HG02852 (cell line): ENCODE data around the gene PDE4D.
"Not testable (repeated sequence)": the region's sequence is repeated elsewhere in the genome, so short reads cannot be mapped to it uniquely, and the experiment has no call there.

ENCODE experiments used
- ATAC-seq: cut with Tn5 transposase; IDR thresholded peaks from one replicate; pipeline ENCODE4 v1.9.1; 2021; ENCODE audit warnings: mild to moderate bottlenecking, moderate library complexity; ENCODE audit not compliant: unreplicated experiment

Gene PDE4D

DNA sequence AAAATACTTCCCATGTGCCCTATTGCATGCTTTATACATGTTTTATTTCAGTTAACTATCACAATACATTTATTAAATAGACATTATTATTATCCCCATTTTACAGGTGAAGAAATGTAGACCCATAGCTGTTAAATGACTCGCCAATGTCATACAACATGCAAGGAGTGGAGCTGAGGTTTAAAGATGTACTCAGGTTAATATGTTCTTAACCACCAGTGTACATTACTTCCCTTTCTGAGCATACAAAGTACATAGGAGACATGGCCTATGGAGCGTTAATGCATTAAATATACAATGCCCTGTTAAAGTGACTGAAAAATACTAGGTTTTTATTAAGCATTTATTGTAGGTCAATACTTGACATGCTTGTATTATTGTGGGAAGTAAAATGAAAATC is 407.0 kb downstream of the PDE4D start:
- ATAC-seq = no peak

DNA sequence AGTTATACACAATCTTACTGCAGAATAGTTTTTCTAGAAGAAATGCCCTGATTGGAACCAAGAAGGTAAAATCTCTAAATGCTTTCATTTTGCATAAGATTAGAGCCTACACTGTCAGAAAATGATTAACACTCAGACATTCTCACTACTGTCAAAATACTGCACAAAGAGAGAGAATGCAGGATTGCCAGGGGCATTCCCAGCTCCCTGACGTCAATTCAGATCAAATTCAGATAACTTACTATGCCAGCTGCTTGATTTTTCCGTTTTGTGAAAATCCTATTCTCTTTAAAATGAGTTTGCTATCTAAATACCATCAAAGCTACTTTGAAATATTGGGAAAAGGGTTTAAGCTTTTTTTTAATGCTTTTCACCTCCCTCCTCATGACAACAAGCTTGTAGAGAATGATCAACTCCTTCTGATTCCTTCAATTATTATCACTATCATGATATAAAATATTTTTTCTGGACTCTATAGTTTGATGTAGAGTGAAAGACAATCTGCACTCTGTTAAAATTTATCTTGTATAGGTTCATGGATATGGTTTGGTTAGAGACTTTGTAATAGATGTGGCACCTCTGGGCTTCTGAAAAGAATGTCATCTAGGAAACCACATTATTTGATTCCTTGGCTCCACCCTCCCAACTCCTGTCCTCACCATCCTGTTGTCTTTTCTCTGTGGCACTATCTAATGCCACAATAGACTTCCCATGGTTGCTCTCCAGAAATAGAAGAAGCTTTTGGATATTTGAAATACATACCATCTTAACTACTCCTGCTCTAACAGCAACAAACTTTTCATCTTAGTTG is 407.7 kb downstream of the PDE4D start:
- no peak for ATAC-seq

DNA sequence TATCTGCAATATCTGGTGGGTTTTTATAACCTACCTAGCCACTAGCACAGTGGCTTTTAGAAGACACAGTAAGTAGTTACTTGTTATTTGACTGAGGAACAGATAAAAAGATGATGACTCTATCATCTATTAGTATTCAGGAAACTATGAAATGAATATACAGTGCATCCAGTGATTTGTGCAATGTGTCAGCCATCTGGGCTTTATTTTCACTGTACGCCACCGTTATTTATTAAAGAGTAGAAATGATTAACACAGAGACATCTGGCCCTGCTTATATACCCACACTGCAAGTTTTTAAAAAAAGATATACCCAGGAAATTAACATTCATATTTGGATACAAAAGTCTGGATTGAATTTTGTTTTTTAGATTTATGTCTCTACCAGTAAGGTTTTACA is 408.4 kb downstream of the PDE4D start:
- no peak for ATAC-seq

- no peak for ATAC-seq
Measured at GRCh38 chr5:59484618-59485017, 408.9 kb downstream of the PDE4D start.

- no peak for ATAC-seq
Measured at GRCh38 chr5:59483971-59484472, 409.5 kb downstream of the PDE4D start.

DNA sequence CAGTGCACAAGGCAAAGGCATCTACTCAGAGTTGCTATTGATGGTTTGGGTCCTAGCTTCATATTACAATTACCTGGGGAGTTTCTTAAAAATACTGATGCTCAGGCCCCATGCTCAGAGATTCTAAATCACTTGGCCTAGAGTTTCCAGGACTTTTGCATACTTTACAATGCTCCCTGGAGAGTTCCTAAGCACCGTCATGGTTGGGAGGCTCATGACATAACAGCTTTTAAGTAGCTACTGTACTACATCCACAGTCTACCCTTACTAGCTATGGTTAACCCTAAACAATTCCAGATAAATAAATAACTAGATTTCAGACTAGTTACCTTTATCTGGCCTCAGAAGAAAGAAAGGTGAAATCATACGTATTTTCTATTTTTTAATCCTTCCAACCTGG is 414.4 kb downstream of the PDE4D start:
- ATAC-seq = no peak

GRCh38 chr5:59474324-59474723 is 419.2 kb downstream of the PDE4D start:
- ATAC-seq = no peak

DNA sequence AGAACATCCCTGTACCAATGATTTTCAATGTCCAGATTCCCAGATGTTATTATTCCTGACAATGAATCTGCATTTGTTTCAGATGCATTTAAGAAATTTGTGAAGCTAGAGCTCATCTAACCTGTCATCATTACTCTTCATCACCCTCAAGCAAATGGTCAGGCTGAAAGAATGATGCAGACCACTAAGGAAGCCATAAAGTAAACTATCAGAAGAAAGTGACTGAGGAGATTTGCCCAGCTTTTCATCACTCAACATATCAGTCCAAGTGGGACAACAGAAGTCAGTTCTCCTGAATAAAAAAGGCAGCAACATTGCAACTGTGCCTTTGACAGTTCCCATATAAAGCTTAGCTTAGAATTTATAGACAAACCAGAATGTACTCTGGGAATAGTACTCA is 419.9 kb downstream of the PDE4D start:
- ATAC-seq = no peak

GRCh38 chr5:59471463-59471862 is 422.1 kb downstream of the PDE4D start:
- ATAC-seq = no peak

DNA sequence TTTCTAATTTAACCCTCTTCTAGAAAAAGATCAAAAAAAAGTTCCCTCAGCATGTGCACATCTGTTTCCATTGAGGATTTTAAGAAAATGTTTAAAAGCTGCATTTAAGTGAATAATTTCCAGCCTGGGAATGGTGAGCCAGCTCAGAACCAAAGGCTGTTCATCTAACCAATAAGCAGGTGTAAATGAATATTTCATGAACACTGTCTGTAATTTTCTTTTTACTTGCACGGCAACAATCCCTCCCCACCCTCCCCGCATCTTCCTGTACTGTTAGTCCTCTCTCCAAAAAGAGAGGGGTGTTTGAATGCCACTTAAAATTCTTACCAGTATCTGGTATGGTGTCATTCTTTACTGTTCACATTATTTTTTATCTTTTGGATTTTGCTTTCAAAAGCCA is 425.6 kb downstream of the PDE4D start:
- ATAC-seq = no peak

DNA sequence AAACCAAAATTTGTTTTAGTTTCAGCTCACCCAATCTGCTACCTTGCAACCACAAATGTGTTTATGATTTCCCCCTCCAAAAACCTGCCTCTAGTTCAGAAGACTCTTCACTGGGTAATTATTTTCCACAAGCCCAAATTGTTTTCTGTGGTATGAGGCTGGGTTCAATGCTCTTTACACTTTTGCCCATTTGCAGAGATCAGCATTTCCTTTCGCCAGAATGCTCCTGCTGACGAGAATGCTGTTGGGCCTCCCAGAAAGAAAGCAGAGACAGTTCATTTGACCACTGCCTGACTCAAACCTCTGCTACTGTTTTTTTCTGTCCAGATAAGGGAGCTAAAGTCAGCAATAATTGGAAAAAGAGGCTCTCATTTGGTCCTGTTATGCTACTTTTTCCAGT is 427.3 kb downstream of the PDE4D start:
- ATAC-seq = no peak

DNA sequence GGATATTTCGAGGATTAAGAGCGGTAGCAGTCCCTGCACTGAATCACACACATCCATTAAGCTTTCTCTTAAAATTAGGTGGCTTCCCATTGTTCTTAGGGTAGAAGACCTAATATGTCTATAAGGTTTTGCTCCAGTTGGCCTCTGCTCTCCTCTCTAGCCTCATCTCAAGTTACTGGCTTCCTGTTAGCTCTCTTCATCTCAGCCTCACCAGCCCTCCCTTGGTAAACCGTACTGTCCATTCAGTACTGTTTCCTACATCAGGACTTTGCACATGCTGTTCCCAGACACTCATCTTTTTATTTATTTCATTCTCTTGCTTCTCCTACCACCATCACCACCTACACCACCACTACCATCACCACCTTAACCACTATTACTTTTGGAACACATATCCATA is 428.6 kb downstream of the PDE4D start:
- no peak for ATAC-seq

- not testable (repeated sequence) for ATAC-seq
Measured at GRCh38 chr5:59463618-59464166, 429.8 kb downstream of the PDE4D start.

DNA sequence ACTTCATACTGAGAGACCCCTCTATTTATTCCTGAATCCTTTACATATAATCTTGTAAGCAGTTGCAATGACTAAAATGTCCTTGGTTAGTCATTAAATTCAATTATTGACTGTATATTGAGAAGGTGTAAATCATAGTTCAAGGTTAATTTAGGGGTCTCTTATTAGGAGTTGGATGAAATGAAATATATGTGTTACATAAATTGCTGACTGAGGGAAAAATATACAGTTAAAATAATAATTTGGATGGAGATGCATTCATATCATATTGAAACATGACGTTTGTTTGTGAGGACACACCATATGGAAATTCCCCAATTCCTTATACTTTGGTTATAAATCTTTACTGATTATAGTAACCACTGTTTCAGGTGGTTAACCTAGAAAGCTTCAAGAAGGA is 430.6 kb downstream of the PDE4D start:
- no peak for ATAC-seq

DNA sequence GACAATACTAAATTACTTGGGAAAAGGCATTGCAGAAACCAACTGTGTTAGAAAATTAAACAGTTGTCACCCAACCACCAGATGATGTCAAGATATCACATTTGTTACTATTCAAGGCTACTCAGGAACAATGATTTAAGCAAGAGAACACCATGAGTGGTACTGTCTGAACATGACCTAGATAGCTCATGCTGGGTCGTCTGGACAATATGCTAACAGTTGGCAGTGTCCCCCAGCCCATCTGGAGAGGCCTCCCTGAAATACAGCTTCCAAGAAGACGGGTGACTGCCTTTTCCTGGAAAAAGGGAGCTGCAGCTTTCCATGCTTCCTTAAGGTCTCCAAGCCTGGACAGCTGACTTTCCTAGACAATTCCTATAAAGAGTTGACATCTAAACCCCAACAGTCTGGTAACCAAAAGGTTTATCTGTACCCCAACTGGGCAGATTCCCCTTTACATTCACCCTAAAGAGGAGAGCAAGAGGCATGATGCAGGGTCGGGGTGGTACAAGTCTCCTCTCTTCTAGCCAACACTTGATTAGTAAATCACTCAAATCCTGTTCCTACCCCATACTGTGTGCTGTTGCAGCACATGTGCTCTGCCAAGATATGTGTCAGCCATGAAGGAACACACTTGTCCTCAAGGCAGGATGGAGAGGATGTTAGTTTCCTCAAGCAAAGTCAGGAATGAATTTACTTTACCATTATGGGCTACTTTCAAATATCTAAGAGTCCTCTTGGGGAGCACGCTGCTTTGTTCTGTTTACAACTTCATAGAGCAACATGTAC is 433.0 kb downstream of the PDE4D start:
- ATAC-seq = no peak

- ATAC-seq = no peak
Measured at GRCh38 chr5:59458966-59459729, 434.4 kb downstream of the PDE4D start.

- no peak for ATAC-seq
Measured at GRCh38 chr5:59458321-59458720, 435.2 kb downstream of the PDE4D start.

GRCh38 chr5:59449905-59450644 is 443.5 kb downstream of the PDE4D start:
- no peak for ATAC-seq

DNA sequence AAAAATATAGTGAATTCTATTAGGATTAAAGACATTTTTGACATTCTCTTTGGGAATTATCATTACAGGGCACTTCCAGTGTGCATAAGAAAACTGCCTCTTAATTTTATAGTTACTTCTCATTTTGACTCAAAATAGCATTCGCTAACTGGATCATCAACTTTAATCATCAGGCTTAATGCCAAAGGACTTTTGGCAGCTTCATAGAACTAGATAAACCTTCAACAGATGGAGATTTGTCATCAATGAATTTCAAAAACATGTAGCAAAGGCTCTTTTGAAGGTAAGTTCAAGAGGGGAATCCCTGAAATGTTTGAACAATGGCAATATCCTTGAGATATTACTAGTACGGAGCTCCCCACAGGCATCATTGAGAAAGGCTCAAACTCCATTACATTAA is 447.2 kb downstream of the PDE4D start:
- ATAC-seq = no peak

GRCh38 chr5:59445741-59446140 is 447.8 kb downstream of the PDE4D start:
- no peak for ATAC-seq
